GM12875 (cell line): ENCODE measurements around the gene CELF1.

Experiments
- H3K4me3 ChIP-seq: one replicate; pipeline ENCODE4 v1.5.1; 2011; ENCODE audit warnings: low read depth, low read length, control low read depth
- TF ChIP-seq, protein P1 (sequence below): IDR thresholded peaks from 2 replicates; pipeline ENCODE4 v1.5.1; 2011; ENCODE audit warnings: low read depth, mild to moderate bottlenecking, control low read depth, inconsistent platforms, low read length, moderate library complexity, borderline replicate concordance; ENCODE audit not compliant: insufficient read depth

CELF1 gene

DNA sequence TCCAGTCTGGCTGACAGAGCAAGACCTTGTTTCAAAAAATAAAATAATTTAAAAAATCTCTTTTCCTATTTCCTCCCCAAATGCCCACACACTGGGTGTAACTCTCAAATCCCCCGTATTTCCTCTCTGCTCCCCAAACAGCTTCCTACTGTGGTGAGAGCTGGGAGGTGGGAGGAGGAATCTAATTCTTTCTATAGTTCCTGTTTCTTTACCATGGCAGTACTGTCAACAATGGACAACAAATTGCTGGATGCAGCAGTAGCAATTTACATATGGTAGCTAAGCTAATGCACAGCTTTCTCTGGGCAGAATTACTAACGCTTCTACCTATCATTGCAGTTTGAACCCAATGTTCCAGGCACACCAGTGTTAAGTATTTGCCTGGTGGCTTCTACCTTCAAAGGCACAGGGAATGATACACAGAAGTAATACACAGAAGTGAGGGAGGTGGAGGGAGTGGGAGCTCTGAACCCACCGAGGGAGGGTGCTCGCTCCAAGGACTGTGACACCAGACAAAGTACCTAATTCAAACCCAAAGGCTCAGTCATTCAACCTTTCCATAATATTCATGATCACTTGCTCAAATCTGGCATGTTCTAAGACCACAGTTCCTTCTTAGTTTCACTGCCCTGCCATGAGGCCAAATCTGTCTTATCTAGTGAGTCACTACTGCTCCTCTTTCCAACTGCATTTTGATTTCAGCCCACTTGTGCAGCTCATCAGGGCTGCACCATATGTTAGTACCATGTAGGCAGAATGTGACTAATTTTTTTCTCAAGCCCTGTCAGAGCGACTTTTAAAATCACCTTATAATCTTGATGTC lies 37.9 kb downstream of the CELF1 start:
- TF ChIP-seq, protein P1, sequence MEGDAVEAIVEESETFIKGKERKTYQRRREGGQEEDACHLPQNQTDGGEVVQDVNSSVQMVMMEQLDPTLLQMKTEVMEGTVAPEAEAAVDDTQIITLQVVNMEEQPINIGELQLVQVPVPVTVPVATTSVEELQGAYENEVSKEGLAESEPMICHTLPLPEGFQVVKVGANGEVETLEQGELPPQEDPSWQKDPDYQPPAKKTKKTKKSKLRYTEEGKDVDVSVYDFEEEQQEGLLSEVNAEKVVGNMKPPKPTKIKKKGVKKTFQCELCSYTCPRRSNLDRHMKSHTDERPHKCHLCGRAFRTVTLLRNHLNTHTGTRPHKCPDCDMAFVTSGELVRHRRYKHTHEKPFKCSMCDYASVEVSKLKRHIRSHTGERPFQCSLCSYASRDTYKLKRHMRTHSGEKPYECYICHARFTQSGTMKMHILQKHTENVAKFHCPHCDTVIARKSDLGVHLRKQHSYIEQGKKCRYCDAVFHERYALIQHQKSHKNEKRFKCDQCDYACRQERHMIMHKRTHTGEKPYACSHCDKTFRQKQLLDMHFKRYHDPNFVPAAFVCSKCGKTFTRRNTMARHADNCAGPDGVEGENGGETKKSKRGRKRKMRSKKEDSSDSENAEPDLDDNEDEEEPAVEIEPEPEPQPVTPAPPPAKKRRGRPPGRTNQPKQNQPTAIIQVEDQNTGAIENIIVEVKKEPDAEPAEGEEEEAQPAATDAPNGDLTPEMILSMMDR: no peak
- no peak overlapping the region for H3K4me3 ChIP-seq

DNA sequence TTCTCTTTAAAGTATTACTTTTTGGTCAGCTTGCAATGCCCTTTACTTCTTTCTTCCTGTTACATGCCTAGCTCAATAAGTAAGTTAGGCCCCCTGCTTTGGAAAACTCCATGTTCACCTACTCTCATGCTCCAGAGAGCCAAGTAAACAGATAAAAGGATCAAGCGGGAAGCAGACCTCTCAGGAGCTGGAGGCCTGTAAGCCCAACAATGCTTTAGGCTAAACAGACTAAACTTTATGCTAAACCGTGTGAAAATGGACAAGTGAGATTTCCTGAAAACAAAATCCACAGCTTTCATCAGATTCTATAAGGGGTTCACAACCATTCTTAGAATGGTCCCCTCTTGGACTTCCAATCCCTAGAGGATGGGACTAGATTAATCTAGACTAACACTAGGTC lies 40.2 kb downstream of the CELF1 start:
- TF ChIP-seq, protein P1: no peak
- no peak overlapping the region for H3K4me3 ChIP-seq

DNA sequence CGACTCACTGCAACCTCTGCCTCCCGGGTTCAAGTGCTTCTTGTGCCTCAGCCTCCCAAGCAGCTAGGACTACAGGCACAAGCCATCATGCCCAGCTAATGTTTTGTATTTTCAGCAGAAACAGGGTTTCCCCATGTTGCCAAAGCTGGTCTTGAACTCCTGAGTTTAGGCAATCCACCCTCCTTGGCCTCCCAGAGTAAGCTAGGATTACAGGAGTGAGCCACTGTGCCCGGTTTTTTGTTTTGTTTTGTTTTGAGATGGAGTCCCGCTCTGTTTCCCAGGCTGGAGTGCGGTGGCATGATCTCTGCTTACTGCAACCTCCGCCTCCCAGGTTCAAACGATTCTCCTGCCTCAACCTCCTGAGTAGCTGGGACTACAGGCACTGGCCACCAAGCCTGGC lies 41.0 kb downstream of the CELF1 start:
- H3K4me3 ChIP-seq: no peak overlapping the region
- TF ChIP-seq, protein P1: no peak

DNA sequence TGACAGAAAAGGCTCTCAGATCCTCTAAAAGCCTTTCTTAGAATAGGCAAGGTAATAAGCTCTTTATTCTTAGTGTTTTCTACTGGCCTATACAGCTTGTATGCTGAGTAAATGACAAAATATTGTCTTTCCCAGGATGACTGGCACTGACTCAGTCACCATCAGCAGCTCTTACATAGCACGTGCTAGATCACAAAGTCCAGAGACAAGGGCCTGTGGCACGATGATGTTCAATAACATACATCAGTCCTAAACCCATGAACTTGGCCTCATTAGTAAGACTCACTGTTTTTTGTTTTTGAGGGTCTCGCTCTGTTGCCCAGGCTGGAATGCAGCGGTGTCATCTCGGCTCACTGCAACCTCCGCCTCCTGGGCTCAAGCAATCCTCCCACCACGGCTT lies 42.7 kb downstream of the CELF1 start:
- H3K4me3 ChIP-seq: no peak overlapping the region
- TF ChIP-seq, protein P1: no peak

DNA sequence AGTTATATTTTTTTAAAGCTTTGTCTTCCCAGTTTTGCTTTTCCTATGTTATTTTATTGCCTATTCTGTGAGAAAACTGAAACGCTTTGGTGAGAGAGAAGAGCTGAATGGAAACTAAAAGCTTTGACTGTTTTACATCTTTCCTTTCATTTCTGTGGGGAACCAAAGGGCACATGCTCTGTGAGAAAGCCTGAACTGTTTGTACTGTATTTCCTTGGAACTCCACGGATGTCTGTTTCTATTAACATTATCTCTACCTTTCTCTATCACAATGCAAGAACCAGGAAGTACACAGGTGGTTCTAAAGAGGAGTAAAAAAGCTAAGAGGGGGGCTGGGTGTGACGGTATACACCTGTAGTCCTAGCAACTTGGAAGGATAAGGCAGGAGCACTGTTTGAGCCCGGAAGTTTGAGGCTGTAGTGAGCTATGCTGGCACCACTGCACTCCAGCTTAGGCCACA lies 43.8 kb downstream of the CELF1 start:
- H3K4me3 ChIP-seq: no peak overlapping the region

DNA sequence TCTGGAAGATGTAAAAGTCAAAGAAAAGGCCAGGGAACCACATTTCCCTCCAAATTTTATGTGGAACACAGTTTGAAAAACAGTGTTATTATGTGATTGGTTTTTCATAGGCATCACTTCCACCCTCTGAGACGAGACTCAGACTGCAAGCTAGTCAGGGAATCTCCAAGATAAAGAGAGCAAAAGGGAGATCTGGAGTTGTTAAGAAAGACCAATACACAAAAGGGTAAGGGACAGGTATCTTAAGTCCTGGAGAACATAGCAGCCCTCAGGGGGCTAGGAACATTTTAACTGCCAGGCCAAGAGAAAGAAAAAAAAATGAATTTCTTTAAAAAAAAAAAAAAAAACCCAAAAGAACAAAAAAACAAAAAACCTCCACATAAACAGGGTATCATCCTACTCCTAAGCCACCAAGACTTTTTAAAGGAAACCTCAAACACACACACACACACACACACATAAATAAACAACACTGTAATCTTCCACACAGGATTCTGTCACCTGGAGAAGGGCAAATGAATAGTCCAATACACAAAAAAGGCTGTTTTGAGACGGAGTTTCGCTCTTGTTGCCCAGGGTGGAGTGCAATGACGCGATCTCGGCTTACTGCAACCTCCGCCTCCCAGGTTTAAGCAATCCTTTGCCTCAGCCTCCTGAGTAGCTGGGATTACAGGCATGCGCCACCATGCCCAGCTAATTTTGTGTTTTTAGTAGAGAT lies 44.5 kb downstream of the CELF1 start:
- TF ChIP-seq, protein P1: no peak
- H3K4me3 ChIP-seq: no peak overlapping the region

More for the DNA sequence above, 43.8 kb downstream of the CELF1 start:
- TF ChIP-seq, protein P1: no peak
